ENCODE data around the gene MS4A10.
"Not testable (repeated sequence)": the region's sequence is repeated elsewhere in the genome, so short reads cannot be mapped to it uniquely, and the experiment has no call there.

Gene MS4A10

GRCh38 chr11:60759438-60760225 lies 25.5 kb upstream of the MS4A10 start:
- not testable (repeated sequence) for H3K27ac Mint-ChIP-seq; DNase-seq; H3K4me3 Mint-ChIP-seq; H3K36me3 Mint-ChIP-seq (ENCODE audit: low read depth); H3K4me1 Mint-ChIP-seq (ENCODE audit: low read depth); H3K9me3 Mint-ChIP-seq
- H3K27me3 Mint-ChIP-seq, result peaks cover 40% of the 10 kb centered on the region

- H3K4me1 Mint-ChIP-seq (ENCODE audit: low read depth), result no peaks in the 10 kb centered on the region
- no peak overlapping the region for H3K27ac Mint-ChIP-seq
- H3K27me3 Mint-ChIP-seq, result peaks cover 48% of the 10 kb centered on the region
- no peaks in the 10 kb centered on the region for H3K36me3 Mint-ChIP-seq (ENCODE audit: low read depth)
- no peaks in the 10 kb centered on the region for H3K9me3 Mint-ChIP-seq
- H3K4me3 Mint-ChIP-seq, result no peak overlapping the region
- no peak for DNase-seq
Measured at GRCh38 chr11:60761436-60762190, 23.5 kb upstream of the MS4A10 start.

- Mint-ChIP-seq H3K9me3 (no peaks in the 10 kb centered on the region), H3K27ac (no peak overlapping the region), H3K36me3 (ENCODE audit: low read depth) (no peaks in the 10 kb centered on the region), H3K4me3 (no peak overlapping the region), H3K4me1 (ENCODE audit: low read depth) (no peaks in the 10 kb centered on the region), H3K27me3 (peaks cover 44% of the 10 kb centered on the region)
- no peak for DNase-seq
Measured at GRCh38 chr11:60762851-60763691, 22.1 kb upstream of the MS4A10 start.

- H3K36me3 Mint-ChIP-seq (ENCODE audit: low read depth), result no peaks in the 10 kb centered on the region
- H3K4me1 Mint-ChIP-seq (ENCODE audit: low read depth), result no peaks in the 10 kb centered on the region
- no peak overlapping the region for H3K27ac Mint-ChIP-seq
- DNase-seq, result no peak
- H3K4me3 Mint-ChIP-seq, result no peak overlapping the region
- H3K27me3 Mint-ChIP-seq, result peaks cover 38% of the 10 kb centered on the region
- no peaks in the 10 kb centered on the region for H3K9me3 Mint-ChIP-seq
Measured at GRCh38 chr11:60763692-60764369, 21.3 kb upstream of the MS4A10 start.

- no peak overlapping the region for H3K27ac Mint-ChIP-seq
- H3K36me3 Mint-ChIP-seq (ENCODE audit: low read depth), result no peaks in the 10 kb centered on the region
- peaks cover 36% of the 10 kb centered on the region for H3K27me3 Mint-ChIP-seq
- DNase-seq, result no peak
- no peaks in the 10 kb centered on the region for H3K9me3 Mint-ChIP-seq
- no peaks in the 10 kb centered on the region for H3K4me1 Mint-ChIP-seq (ENCODE audit: low read depth)
- H3K4me3 Mint-ChIP-seq, result no peak overlapping the region
Measured at GRCh38 chr11:60764879-60765278, 20.3 kb upstream of the MS4A10 start.

- H3K36me3 Mint-ChIP-seq (ENCODE audit: low read depth), result no peaks in the 10 kb centered on the region
- H3K27ac Mint-ChIP-seq, result no peak overlapping the region
- no peak for DNase-seq
- H3K4me1 Mint-ChIP-seq (ENCODE audit: low read depth), result no peaks in the 10 kb centered on the region
- no peak overlapping the region for H3K4me3 Mint-ChIP-seq
- no peaks in the 10 kb centered on the region for H3K9me3 Mint-ChIP-seq
- H3K27me3 Mint-ChIP-seq, result peaks cover 32% of the 10 kb centered on the region
Measured at GRCh38 chr11:60765355-60765754, 19.8 kb upstream of the MS4A10 start.

- H3K27ac Mint-ChIP-seq, result no peak overlapping the region
- no peaks in the 10 kb centered on the region for H3K4me1 Mint-ChIP-seq (ENCODE audit: low read depth)
- no peak overlapping the region for H3K4me3 Mint-ChIP-seq
- H3K9me3 Mint-ChIP-seq, result no peaks in the 10 kb centered on the region
- DNase-seq, result no peak
- H3K27me3 Mint-ChIP-seq, result peaks cover 30% of the 10 kb centered on the region
- no peaks in the 10 kb centered on the region for H3K36me3 Mint-ChIP-seq (ENCODE audit: low read depth)
Measured at GRCh38 chr11:60766547-60766946, 18.6 kb upstream of the MS4A10 start.

GRCh38 chr11:60767388-60767811 lies 17.7 kb upstream of the MS4A10 start:
- Mint-ChIP-seq H3K4me3 (no peak overlapping the region), H3K36me3 (ENCODE audit: low read depth) (no peaks in the 10 kb centered on the region), H3K27ac (no peak overlapping the region), H3K9me3 (no peaks in the 10 kb centered on the region), H3K4me1 (ENCODE audit: low read depth) (no peaks in the 10 kb centered on the region), H3K27me3 (peaks cover 30% of the 10 kb centered on the region)
- DNase-seq, result peak; percentile 40

GRCh38 chr11:60768202-60768601 lies 16.9 kb upstream of the MS4A10 start:
- Mint-ChIP-seq H3K27me3 (peaks cover 30% of the 10 kb centered on the region), H3K4me3 (no peak overlapping the region), H3K36me3 (ENCODE audit: low read depth) (no peaks in the 10 kb centered on the region), H3K9me3 (no peaks in the 10 kb centered on the region), H3K27ac (no peak overlapping the region), H3K4me1 (ENCODE audit: low read depth) (no peaks in the 10 kb centered on the region)
- DNase-seq, result no peak

- H3K27me3 Mint-ChIP-seq, result peaks cover 23% of the 10 kb centered on the region
- no peak overlapping the region for H3K4me3 Mint-ChIP-seq
- no peak overlapping the region for H3K27ac Mint-ChIP-seq
- no peaks in the 10 kb centered on the region for H3K36me3 Mint-ChIP-seq (ENCODE audit: low read depth)
- H3K9me3 Mint-ChIP-seq, result no peaks in the 10 kb centered on the region
- H3K4me1 Mint-ChIP-seq (ENCODE audit: low read depth), result no peaks in the 10 kb centered on the region
- no peak for DNase-seq
Measured at GRCh38 chr11:60769273-60769672, 15.9 kb upstream of the MS4A10 start.

- Mint-ChIP-seq H3K36me3 (ENCODE audit: low read depth) (no peaks in the 10 kb centered on the region), H3K27me3 (peaks cover 24% of the 10 kb centered on the region)
Measured at GRCh38 chr11:60769811-60770210, 15.3 kb upstream of the MS4A10 start.

GRCh38 chr11:60771146-60771545 lies 14.0 kb upstream of the MS4A10 start:
- Mint-ChIP-seq H3K36me3 (ENCODE audit: low read depth) (no peaks in the 10 kb centered on the region), H3K4me1 (ENCODE audit: low read depth) (peaks cover 9% of the 10 kb centered on the region), H3K9me3 (no peaks in the 10 kb centered on the region), H3K27ac (no peak overlapping the region), H3K4me3 (no peak overlapping the region), H3K27me3 (peaks cover 23% of the 10 kb centered on the region)
- DNase-seq, result no peak

More at GRCh38 chr11:60769811-60770210, 15.3 kb upstream of the MS4A10 start:
- Mint-ChIP-seq H3K4me3 (no peak overlapping the region), H3K9me3 (no peaks in the 10 kb centered on the region), H3K4me1 (ENCODE audit: low read depth) (peaks cover 5% of the 10 kb centered on the region), H3K27ac (no peak overlapping the region)
- DNase-seq, result no peak

- H3K9me3 Mint-ChIP-seq, result no peaks in the 10 kb centered on the region
- H3K36me3 Mint-ChIP-seq (ENCODE audit: low read depth), result no peaks in the 10 kb centered on the region
- H3K27ac Mint-ChIP-seq, result no peak overlapping the region
- no peak overlapping the region for H3K4me3 Mint-ChIP-seq
- no peak for DNase-seq
- H3K4me1 Mint-ChIP-seq (ENCODE audit: low read depth), result peaks cover 9% of the 10 kb centered on the region
- H3K27me3 Mint-ChIP-seq, result peaks cover 16% of the 10 kb centered on the region
Measured at GRCh38 chr11:60771879-60772525, 13.1 kb upstream of the MS4A10 start.

- peaks cover 9% of the 10 kb centered on the region for H3K4me1 Mint-ChIP-seq (ENCODE audit: low read depth)
- H3K27me3 Mint-ChIP-seq, result peaks cover 13% of the 10 kb centered on the region
- H3K27ac Mint-ChIP-seq, result no peak overlapping the region
- H3K36me3 Mint-ChIP-seq (ENCODE audit: low read depth), result no peaks in the 10 kb centered on the region
- no peak for DNase-seq
- H3K4me3 Mint-ChIP-seq, result no peak overlapping the region
- H3K9me3 Mint-ChIP-seq, result no peaks in the 10 kb centered on the region
Measured at GRCh38 chr11:60772666-60773065, 12.5 kb upstream of the MS4A10 start.
